Chondrocyte (in vitro differentiated cells): Measurements from ENCODE around the gene GPC6. TPM values are rescaled to one million over a fixed set of nuclear protein-coding genes. Genes with fewer than 3 reads are reported as not detected.

Source experiments
- DNase-seq: peaks from one replicate; pipeline ENCODE4 v3.0.0; 2021; ENCODE audit warnings: mixed read lengths, low spot score
- H3K27ac Mint-ChIP-seq: one replicate; pipeline ENCODE4 v1.8.0; 2021; ENCODE audit warnings: mild to moderate bottlenecking, moderate library complexity, mixed read lengths; ENCODE audit not compliant: unreplicated experiment
- H3K27me3 Mint-ChIP-seq: 2 replicates; pipeline ENCODE4 v1.8.0; 2021; ENCODE audit warnings: low read depth, mixed read lengths
- H3K36me3 Mint-ChIP-seq: 2 replicates; pipeline ENCODE4 v1.8.0; 2021; ENCODE audit warnings: low read depth, mixed read lengths
- H3K4me1 Mint-ChIP-seq: 2 replicates; pipeline ENCODE4 v1.8.0; 2021; ENCODE audit warnings: low read depth, mild to moderate bottlenecking, mixed read lengths
- H3K4me3 Mint-ChIP-seq: one replicate; pipeline ENCODE4 v1.8.0; 2021; ENCODE audit warnings: mild to moderate bottlenecking, moderate library complexity, mixed read lengths; ENCODE audit not compliant: unreplicated experiment
- H3K9me3 Mint-ChIP-seq: 2 replicates; pipeline ENCODE4 v1.8.0; 2021; ENCODE audit warnings: low read depth, mixed read lengths
- CTCF ChIP-seq: fragments of 200-600 bp; sonication (generic); IDR thresholded peaks from 2 replicates; pipeline ENCODE4 v1.5.0; 2021; ENCODE audit warnings: antibody characterized with exemption, mild to moderate bottlenecking, moderate library complexity
- total RNA-seq: library from RNA; stranded (reverse); gene quantifications from 3 replicates; pipeline ENCODE4 v1.2.1, GENCODE V29; 2021

GPC6 gene
- total RNA-seq, 1 donor from 2014 or later, result 76.1 TPM

DNA sequence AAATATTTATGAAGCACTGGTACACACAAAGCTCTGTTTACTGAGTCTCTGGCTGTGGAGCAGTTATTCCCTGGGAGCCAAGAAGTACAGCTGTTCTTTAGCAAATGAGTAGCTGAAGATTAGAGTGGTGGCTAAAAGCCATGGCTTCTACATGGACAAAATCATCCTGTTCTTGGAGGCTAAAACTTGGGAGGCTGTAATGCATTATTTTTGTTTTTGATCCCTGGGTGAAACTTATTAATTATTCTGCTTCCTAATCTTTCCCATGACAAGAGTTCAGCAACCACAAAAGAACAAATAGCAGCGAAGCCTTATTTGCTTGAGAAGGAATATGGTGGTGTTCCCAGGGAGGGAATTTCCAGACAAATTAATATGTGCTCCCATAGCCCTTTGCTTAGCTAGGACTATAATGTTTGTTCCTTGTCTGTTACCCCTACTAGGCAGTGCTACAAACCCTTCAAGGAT is 1143.4 kb downstream of the GPC6 start:
- no peak for TF ChIP-seq CTCF
- H3K4me1 Mint-ChIP-seq, result no peaks in the 10 kb centered on the region
- DNase-seq, result no peak

DNA sequence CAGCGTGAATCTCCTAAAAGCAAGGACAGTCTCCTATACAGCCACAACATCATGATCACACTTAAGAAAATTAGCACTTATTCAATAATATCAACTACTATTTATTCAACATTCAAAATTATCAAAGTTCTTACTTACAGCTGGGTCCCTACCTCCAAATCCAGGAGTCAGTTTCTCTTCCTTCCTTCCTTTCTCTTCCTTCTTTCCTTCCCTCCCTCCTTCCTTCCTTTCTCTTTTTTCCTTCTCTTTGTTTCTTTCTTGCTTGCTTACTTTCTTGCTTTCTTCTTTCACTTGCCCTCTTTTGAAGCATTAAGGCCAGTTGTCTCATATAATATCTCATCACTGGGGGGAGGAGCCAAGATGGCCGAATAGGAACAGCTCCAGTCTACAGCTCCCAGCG is 1145.2 kb downstream of the GPC6 start:
- Mint-ChIP-seq H3K27ac (no peak overlapping the region), H3K4me1 (no peaks in the 10 kb centered on the region), H3K27me3 (no peaks in the 10 kb centered on the region), H3K9me3 (peaks cover 3% of the 10 kb centered on the region), H3K4me3 (no peak overlapping the region), H3K36me3 (peaks cover 9% of the 10 kb centered on the region)
- TF ChIP-seq CTCF, result no peak
- no peak for DNase-seq

More for the DNA sequence above, 1143.4 kb downstream of the GPC6 start:
- Mint-ChIP-seq H3K27me3 (no peaks in the 10 kb centered on the region), H3K4me3 (no peak overlapping the region), H3K27ac (no peak overlapping the region), H3K9me3 (peaks cover 3% of the 10 kb centered on the region), H3K36me3 (peaks cover 9% of the 10 kb centered on the region)

DNA sequence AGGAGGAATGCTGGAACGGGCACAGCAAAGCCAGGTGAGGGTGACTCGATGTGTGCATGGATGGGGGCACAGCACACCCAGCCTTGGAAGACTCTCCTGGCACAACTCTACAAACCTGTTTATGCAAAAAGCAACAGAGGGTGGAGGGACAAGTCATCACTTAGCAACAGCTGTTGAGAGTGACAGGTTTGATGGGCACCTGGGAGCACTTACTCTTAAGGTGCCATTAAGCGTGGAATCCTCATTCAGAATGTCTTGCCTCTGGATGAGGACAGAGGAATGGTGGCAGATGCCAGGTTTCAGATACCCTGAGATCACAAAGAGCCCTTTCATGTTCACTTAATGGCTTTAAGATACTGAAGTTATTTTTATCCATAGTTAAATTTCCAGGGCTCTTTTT is 1155.9 kb downstream of the GPC6 start:
- peaks cover 8% of the 10 kb centered on the region for H3K4me1 Mint-ChIP-seq
- no peaks in the 10 kb centered on the region for H3K9me3 Mint-ChIP-seq
- H3K4me3 Mint-ChIP-seq, result no peak overlapping the region
- no peak for TF ChIP-seq CTCF
- no peaks in the 10 kb centered on the region for H3K27me3 Mint-ChIP-seq
- no peak overlapping the region for H3K27ac Mint-ChIP-seq
- H3K36me3 Mint-ChIP-seq, result peaks cover 11% of the 10 kb centered on the region
- no peak for DNase-seq

GRCh38 chr13:94382960-94383359 is 1156.4 kb downstream of the GPC6 start:
- no peak for TF ChIP-seq CTCF
- Mint-ChIP-seq H3K27ac (no peak overlapping the region), H3K4me1 (peaks cover 8% of the 10 kb centered on the region), H3K36me3 (peaks cover 11% of the 10 kb centered on the region), H3K9me3 (no peaks in the 10 kb centered on the region), H3K27me3 (no peaks in the 10 kb centered on the region), H3K4me3 (no peak overlapping the region)
- DNase-seq, result no peak

DNA sequence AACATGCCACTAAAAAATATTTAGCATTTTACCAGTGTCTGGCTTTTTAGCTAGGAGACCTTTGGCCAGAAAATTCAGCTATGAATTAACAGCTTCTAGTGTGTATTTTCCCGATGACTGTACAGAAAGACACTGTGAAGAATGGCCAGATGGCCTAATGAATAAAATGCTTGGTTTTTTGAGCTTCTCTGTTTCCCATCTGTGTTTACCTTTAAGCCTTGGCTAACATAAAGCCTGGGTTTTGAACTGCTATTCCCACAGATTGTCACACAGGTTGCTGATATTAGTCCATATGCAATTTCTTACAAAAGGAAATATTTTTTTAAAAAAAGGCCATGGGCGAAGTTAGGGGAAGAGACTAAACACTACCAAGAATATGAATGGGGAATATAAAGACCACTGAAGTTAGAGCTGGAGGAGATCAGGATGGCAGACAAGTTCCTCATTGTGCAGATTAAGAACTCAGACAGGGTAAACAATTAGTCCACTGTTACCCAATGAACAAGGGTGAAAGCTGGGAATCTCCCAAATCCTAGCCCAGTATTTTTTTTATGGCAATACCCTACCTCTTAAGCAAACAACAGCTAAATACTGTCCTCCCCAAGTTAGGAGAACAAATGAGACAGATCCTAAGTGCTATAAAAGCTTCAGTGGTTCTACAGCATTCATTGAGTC is 1157.8 kb downstream of the GPC6 start:
- Mint-ChIP-seq H3K4me1 (peaks cover 8% of the 10 kb centered on the region), H3K27me3 (no peaks in the 10 kb centered on the region), H3K27ac (no peak overlapping the region), H3K9me3 (no peaks in the 10 kb centered on the region), H3K4me3 (no peak overlapping the region), H3K36me3 (peaks cover 11% of the 10 kb centered on the region)
- no peak for DNase-seq
- TF ChIP-seq CTCF, result no peak
